NB4 (cell line): ENCODE data around the gene CDC26.

ENCODE experiments used
- MAX ChIP-seq: IDR thresholded peaks from 2 replicates; pipeline ENCODE4 v1.6.1; 2011; ENCODE audit warnings: low read depth, low read length
- POLR2A ChIP-seq: IDR thresholded peaks from 2 replicates; pipeline ENCODE4 v1.6.1; 2011; ENCODE audit warnings: mild to moderate bottlenecking; ENCODE audit not compliant: insufficient read length; ENCODE audit errors: extremely low read depth
- TF ChIP-seq, protein P1 (sequence below): IDR thresholded peaks from one replicate; pipeline ENCODE4 v1.5.1; 2012; ENCODE audit warnings: low read depth, low read length

DNA sequence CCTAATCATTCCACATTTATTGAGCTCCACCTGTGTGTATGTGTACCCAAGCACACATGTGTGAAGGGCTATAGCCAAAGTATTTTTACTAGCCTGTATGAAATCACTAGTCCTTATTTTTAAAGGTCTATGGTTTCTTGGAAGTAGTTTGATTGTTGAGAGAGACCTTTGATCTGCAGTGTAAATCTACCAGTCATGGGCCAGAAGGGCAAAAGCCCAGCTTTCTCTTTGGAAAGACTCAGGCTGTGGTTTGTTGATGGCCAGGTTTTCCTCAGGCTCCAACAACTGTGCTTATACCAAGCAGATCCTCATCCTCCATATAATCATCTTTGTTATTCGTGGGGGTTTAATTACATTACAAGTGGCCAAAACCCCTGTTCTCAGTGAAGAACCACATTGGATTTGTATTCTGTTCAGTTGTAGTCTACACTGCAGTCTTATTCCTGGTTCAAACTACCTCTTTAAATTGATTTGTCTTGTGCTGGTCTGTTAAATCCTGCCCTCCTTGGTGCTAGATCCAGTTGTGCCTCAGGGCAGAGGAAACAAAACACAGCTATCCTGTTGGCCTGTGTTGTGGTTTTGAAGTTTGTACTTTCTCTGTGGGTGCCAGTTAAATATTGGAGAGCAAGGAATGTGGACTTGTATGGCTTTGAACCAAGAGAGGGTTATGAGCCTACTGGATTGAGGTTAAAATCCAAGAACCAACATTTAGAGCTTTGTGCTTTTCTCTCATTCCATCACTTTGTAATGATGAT, 13.3 kb downstream of the CDC26 start:
- TF ChIP-seq POLR2A = no peak
- TF ChIP-seq MAX = no peak
- TF ChIP-seq, protein P1, sequence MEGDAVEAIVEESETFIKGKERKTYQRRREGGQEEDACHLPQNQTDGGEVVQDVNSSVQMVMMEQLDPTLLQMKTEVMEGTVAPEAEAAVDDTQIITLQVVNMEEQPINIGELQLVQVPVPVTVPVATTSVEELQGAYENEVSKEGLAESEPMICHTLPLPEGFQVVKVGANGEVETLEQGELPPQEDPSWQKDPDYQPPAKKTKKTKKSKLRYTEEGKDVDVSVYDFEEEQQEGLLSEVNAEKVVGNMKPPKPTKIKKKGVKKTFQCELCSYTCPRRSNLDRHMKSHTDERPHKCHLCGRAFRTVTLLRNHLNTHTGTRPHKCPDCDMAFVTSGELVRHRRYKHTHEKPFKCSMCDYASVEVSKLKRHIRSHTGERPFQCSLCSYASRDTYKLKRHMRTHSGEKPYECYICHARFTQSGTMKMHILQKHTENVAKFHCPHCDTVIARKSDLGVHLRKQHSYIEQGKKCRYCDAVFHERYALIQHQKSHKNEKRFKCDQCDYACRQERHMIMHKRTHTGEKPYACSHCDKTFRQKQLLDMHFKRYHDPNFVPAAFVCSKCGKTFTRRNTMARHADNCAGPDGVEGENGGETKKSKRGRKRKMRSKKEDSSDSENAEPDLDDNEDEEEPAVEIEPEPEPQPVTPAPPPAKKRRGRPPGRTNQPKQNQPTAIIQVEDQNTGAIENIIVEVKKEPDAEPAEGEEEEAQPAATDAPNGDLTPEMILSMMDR = no peak
